Measurements from ENCODE around the gene KCNQ1.

- no peak for TF ChIP-seq CTCF (conservative IDR thresholded peaks at IDR 0.05; ENCODE audit: low read depth in 2 of 2)
- TF ChIP-seq ETS1 (IDR thresholded peaks at IDR 0.05), result no peak
- no peak for TF ChIP-seq JUNB (IDR thresholded peaks at IDR 0.05; ENCODE audit: unreplicated experiment)
- no peak for TF ChIP-seq POLR2AphosphoS5 (IDR thresholded peaks at IDR 0.05; ENCODE audit: low read depth)
- no peak for TF ChIP-seq EZH2 (IDR thresholded peaks at IDR 0.05; ENCODE audit: low read depth, unreplicated experiment)
- TF ChIP-seq EZH2phosphoT487 (IDR thresholded peaks at IDR 0.05; ENCODE audit: unreplicated experiment), result no peak
- no peak for TF ChIP-seq CREB1 (CRISPR knock-in tag; IDR thresholded peaks at IDR 0.05; ENCODE audit: low read depth)
- TF ChIP-seq ZNF331 (CRISPR knock-in tag; IDR thresholded peaks at IDR 0.05; ENCODE audit: low read depth), result no peak
- TF ChIP-seq, protein P1, sequence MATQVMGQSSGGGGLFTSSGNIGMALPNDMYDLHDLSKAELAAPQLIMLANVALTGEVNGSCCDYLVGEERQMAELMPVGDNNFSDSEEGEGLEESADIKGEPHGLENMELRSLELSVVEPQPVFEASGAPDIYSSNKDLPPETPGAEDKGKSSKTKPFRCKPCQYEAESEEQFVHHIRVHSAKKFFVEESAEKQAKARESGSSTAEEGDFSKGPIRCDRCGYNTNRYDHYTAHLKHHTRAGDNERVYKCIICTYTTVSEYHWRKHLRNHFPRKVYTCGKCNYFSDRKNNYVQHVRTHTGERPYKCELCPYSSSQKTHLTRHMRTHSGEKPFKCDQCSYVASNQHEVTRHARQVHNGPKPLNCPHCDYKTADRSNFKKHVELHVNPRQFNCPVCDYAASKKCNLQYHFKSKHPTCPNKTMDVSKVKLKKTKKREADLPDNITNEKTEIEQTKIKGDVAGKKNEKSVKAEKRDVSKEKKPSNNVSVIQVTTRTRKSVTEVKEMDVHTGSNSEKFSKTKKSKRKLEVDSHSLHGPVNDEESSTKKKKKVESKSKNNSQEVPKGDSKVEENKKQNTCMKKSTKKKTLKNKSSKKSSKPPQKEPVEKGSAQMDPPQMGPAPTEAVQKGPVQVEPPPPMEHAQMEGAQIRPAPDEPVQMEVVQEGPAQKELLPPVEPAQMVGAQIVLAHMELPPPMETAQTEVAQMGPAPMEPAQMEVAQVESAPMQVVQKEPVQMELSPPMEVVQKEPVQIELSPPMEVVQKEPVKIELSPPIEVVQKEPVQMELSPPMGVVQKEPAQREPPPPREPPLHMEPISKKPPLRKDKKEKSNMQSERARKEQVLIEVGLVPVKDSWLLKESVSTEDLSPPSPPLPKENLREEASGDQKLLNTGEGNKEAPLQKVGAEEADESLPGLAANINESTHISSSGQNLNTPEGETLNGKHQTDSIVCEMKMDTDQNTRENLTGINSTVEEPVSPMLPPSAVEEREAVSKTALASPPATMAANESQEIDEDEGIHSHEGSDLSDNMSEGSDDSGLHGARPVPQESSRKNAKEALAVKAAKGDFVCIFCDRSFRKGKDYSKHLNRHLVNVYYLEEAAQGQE (IDR thresholded peaks at IDR 0.05; ENCODE audit: unreplicated experiment), result no peak
- TF ChIP-seq STAT1 (IDR thresholded peaks at IDR 0.05; ENCODE audit: unreplicated experiment), result no peak
- no peak for TF ChIP-seq ZNF114 (CRISPR knock-in tag; IDR thresholded peaks at IDR 0.05)
- TF ChIP-seq ZNF462 (CRISPR knock-in tag; IDR thresholded peaks at IDR 0.05), result no peak
- TF ChIP-seq NANOG (IDR thresholded peaks at IDR 0.05; ENCODE audit: borderline replicate concordance), result no peak
Measured at GRCh38 chr11:2683806-2684205, 239.0 kb downstream of the KCNQ1 start.

Measured in GM23338 (cell line).